Spleen (tissue), 11 donors: ENCODE measurements around the gene KLHL18. TPM values are rescaled to one million over a fixed set of nuclear protein-coding genes. Genes with fewer than 3 reads are reported as not detected.

Source experiments
- DNase-seq: peaks from one replicate; pipeline ENCODE4 v3.0.0-alpha.2; 2020
- H3K27ac ChIP-seq, 8 donors: fragments of 200-600 bp; sonication (generic) in 7 of 8; 1 replicate in 4 of 8; 2 replicates in 4 of 8; pipeline versions ENCODE4 v1.5.0 to v1.8.0; 2016 to 2021; ENCODE audit warnings: inconsistent platforms in 4 of 8, mild to moderate bottlenecking in 4 of 8, moderate library complexity in 1 of 8
- H3K27me3 ChIP-seq, 7 donors: fragments of 200-600 bp; sonication (generic) in 6 of 7; replicated peaks in 1 of 7; 1 replicate in 4 of 7; 2 replicates in 3 of 7; pipeline versions ENCODE4 v1.5.0 to v1.8.0; 2016 to 2021; ENCODE audit warnings: inconsistent platforms in 3 of 7, mild to moderate bottlenecking in 1 of 7
- H3K36me3 ChIP-seq, 6 donors: fragments of 200-600 bp; sonication (generic) in 5 of 6; 1 replicate in 4 of 6; 2 replicates in 2 of 6; pipeline versions ENCODE4 v1.5.0 to v1.8.0; 2016 to 2021; ENCODE audit warnings: inconsistent platforms in 2 of 6
- H3K4me1 ChIP-seq, 6 donors: fragments of 200-600 bp; sonication (generic) in 5 of 6; 1 replicate in 3 of 6; 2 replicates in 3 of 6; pipeline versions ENCODE4 v1.5.0 to v1.8.0; 2016 to 2021; ENCODE audit warnings: inconsistent platforms in 3 of 6
- H3K4me3 ChIP-seq, 8 donors: fragments of 200-600 bp; sonication (generic) in 7 of 8; 1 replicate in 4 of 8; 2 replicates in 4 of 8; pipeline versions ENCODE4 v1.5.0 to v1.8.0; 2016 to 2021; ENCODE audit warnings: inconsistent platforms in 4 of 8, mild to moderate bottlenecking in 4 of 8, moderate library complexity in 2 of 8
- H3K9me3 ChIP-seq, 8 donors: fragments of 200-600 bp; sonication (generic) in 7 of 8; 1 replicate in 4 of 8; 2 replicates in 4 of 8; pipeline versions ENCODE4 v1.5.0 to v1.8.0; 2016 to 2021; ENCODE audit warnings: inconsistent platforms in 4 of 8
- POLR2A ChIP-seq, 3 donors: fragments of 450-650 bp; IDR thresholded peaks; one replicate each; pipeline ENCODE4 v1.5.1; 2017; ENCODE audit warnings: antibody characterized with exemption in 3 of 3, mild to moderate bottlenecking in 1 of 3
- POLR2AphosphoS5 ChIP-seq, 3 donors: sonication (generic); formaldehyde crosslinking; IDR thresholded peaks; one replicate each; pipeline ENCODE4 v1.5.1; 2017; ENCODE audit warnings: antibody characterized with exemption in 3 of 3
- WGBS, 5 donors: extraction: QIAGEN DNeasy Blood & Tissue Kit in 3 of 5; methylation state at CpG; one replicate each; pipeline versions ENCODE4 v1.1.5 to v1.1.7; 2013 to 2018; 5-methylcytosine and 5-hydroxymethylcytosine counted together
- intact Hi-C: fragments of 100-400 bp; cut with DNase I; formaldehyde crosslinking; loops from one replicate; pipeline ENCODE4 v1.15.0; 2023; ENCODE audit warnings: low total_unique reads
- polyA plus RNA-seq, 3 donors: library from polyadenylated mRNA; stranded (reverse); fragments of 200-250 nt; gene quantifications; one replicate each; pipeline ENCODE4 v1.2.1, GENCODE V29; 2013
- total RNA-seq, 7 donors: library from RNA; depleted of rRNA in 3 of 7; stranded (reverse); fragments of >200 nt in 3 of 7; fragmentation: NEBNext Ultra II Directional in 4 of 7; extraction: Animal tissue kit (Norgen Biotek cat#: 25700) in 4 of 7; gene quantifications; one replicate each; pipeline versions ENCODE4 v1.1.0 to v1.2.1, GENCODE V29; 2016 to 2021
- TF ChIP-seq, protein P1 (sequence below), 11 experiments: fragments of 200-600 bp in 7 of 11; fragments of 450-650 bp in 4 of 11; sonication (generic) in 4 of 11; IDR thresholded peaks in 8 of 11; conservative IDR thresholded peaks in 3 of 11; 1 replicate in 7 of 11; 2 replicates in 4 of 11; pipeline versions ENCODE4 v1.4.0 to v1.8.0; 2016 to 2021; ENCODE audit warnings: antibody characterized with exemption in 11 of 11, inconsistent platforms in 4 of 11, mild to moderate bottlenecking in 1 of 11
- donor health status: healthy with polysubstance abuse.
- donor health status: DM: no; HTN: no; CAD: no; lungs with moderate emphysema.
- donor health status: DM: no; HTN: no; CAD: no.
- donor health status: Bipolar disorder and iron deficiency.
- donor health status: healthy.
- donor health status: DM: no; HTN: no; CAD: no.
- donor health status: DM: yes; HTN: yes; CAD: no.

KLHL18 gene
- total and polyA plus RNA-seq, 10 donors = 19.2 to 44.6 (median 29.7) TPM

DNA sequence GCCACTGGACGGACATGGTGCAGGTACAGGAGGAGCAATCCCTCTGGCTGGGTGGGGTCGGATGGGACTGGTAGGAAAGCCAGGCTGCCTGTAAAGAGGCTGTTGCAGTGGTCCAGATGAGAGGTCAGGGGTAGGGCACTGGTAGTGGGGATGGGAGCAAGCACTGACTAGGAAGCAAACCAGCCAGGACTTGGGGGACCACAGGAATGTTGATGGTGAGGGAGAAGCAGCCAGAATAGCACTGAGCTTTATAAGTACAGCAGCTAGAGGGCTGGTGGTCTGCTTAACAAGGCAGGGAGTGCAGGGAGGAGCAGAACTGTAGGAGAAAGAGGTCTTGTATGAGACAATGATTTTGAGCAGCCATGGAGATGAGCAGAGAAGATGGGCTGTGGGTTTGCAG is 59.4 kb downstream of the KLHL18 start:
- H3K27ac ChIP-seq = no peak overlapping the region
- H3K9me3 ChIP-seq = no peaks in the 10 kb centered on the region
- H3K4me3 ChIP-seq = no peak overlapping the region
- intact Hi-C loops = no loop called here
- H3K36me3 ChIP-seq = peaks cover 3 to 94% (median 68%) of the 10 kb centered on the region in 6 donors
- WGBS, 5 donors = 94 to 100% (median 96%) methylated on average over 2 of the region's 2 CpGs
- H3K27me3 ChIP-seq = no peaks in the 10 kb centered on the region
- no peak for DNase-seq
- H3K4me1 ChIP-seq = peaks cover 6 to 19% (median 15%) of the 10 kb centered on the region in 6 donors
- TF ChIP-seq POLR2AphosphoS5 (IDR thresholded peaks at IDR 0.05) (no peak), POLR2A (IDR thresholded peaks at IDR 0.05) (no peak)
- TF ChIP-seq, protein P1, sequence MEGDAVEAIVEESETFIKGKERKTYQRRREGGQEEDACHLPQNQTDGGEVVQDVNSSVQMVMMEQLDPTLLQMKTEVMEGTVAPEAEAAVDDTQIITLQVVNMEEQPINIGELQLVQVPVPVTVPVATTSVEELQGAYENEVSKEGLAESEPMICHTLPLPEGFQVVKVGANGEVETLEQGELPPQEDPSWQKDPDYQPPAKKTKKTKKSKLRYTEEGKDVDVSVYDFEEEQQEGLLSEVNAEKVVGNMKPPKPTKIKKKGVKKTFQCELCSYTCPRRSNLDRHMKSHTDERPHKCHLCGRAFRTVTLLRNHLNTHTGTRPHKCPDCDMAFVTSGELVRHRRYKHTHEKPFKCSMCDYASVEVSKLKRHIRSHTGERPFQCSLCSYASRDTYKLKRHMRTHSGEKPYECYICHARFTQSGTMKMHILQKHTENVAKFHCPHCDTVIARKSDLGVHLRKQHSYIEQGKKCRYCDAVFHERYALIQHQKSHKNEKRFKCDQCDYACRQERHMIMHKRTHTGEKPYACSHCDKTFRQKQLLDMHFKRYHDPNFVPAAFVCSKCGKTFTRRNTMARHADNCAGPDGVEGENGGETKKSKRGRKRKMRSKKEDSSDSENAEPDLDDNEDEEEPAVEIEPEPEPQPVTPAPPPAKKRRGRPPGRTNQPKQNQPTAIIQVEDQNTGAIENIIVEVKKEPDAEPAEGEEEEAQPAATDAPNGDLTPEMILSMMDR (IDR thresholded peaks at IDR 0.05 in 8 of 11, conservative IDR thresholded peaks at IDR 0.05 in 3 of 11) = no peak

DNA sequence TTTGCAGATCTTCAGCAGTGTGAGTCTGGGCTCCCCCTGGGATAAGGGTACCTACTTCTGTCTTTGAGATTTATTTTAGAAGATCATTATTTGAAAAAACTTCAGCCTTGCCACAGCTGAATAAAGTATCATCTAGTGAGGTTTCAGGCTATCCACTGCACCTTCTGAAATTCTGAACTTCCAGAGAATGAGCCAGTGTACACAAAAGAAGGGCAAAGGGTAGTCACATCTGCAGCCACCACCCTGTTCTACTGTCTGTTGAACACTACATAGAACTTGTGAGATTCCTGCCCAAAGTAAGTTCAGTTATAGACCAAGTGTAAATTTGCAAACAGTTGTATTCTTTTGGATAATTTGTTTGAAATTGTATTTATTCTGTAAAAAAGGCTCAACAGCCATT is 60.1 kb downstream of the KLHL18 start:
- no peaks in the 10 kb centered on the region for H3K9me3 ChIP-seq
- peaks cover 6 to 25% (median 18%) of the 10 kb centered on the region in 6 donors for H3K4me1 ChIP-seq
- intact Hi-C loops = no loop called here
- H3K4me3 ChIP-seq = no peak overlapping the region
- no peak for DNase-seq
- TF ChIP-seq POLR2AphosphoS5 (IDR thresholded peaks at IDR 0.05) (no peak), POLR2A (IDR thresholded peaks at IDR 0.05) (no peak)
- TF ChIP-seq, protein P1 (IDR thresholded peaks at IDR 0.05 in 8 of 11, conservative IDR thresholded peaks at IDR 0.05 in 3 of 11) = no peak
- no peak overlapping the region for H3K27ac ChIP-seq
- H3K27me3 ChIP-seq = no peaks in the 10 kb centered on the region
- H3K36me3 ChIP-seq = peaks cover 0 to 88% (median 62%) of the 10 kb centered on the region in 6 donors

DNA sequence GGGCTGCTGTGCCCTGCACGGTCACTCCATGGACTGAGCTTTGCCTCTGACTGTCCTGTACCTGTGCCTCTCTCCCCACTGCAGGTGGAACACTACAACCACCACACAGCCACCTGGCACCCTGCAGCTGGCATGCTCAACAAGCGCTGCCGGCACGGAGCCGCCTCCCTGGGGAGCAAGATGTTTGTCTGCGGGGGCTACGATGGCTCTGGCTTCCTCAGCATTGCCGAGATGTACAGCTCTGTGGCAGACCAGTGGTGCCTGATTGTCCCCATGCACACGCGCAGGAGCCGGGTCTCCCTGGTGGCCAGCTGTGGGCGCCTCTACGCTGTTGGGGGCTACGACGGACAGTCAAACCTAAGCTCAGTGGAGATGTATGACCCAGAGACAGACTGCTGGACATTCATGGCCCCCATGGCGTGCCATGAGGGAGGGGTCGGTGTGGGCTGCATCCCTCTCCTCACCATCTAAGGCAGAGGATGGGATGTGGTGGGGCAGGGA is 60.8 kb downstream of the KLHL18 start:
- TF ChIP-seq, protein P1 (IDR thresholded peaks at IDR 0.05 in 8 of 11, conservative IDR thresholded peaks at IDR 0.05 in 3 of 11) = no peak
- TF ChIP-seq POLR2A (IDR thresholded peaks at IDR 0.05) = no peak
- no peak for TF ChIP-seq POLR2AphosphoS5 (IDR thresholded peaks at IDR 0.05)
- WGBS, 5 donors = 96 to 99% (median 98%) methylated on average over 12 to 17 of the region's 17 CpGs
- Histone ChIP-seq H3K4me3 (no peak overlapping the region), H3K27ac (no peak overlapping the region), H3K36me3 (peaks cover 0 to 81% (median 57%) of the 10 kb centered on the region in 6 donors), H3K4me1 (peaks cover 6 to 25% (median 18%) of the 10 kb centered on the region in 6 donors), H3K27me3 (no peaks in the 10 kb centered on the region), H3K9me3 (no peaks in the 10 kb centered on the region)
- no peak for DNase-seq
- intact Hi-C loops = no loop called here

DNA sequence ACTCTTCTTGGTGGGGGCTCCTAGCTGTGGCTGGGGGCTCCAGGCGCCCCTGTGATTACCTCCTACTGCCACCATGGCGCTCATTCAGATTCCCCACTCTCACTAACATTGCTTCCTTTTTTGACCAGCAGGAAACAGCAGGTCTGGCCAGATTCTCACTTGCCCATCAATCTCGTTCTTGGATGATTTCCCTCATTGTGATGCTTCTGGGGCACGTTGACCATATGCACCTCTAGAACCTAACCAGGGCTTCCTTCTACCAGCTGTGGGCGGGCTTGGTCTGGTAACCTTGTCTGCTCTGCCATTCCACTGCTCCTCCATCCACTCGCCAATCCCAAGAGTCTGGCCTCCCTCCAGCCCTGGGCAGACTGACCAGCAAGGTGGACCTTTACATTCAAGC is 62.2 kb downstream of the KLHL18 start:
- Histone ChIP-seq H3K36me3 (peaks cover 0 to 66% (median 44%) of the 10 kb centered on the region in 6 donors), H3K4me3 (no peak overlapping the region), H3K27ac (no peak overlapping the region), H3K4me1 (peaks cover 6 to 25% (median 18%) of the 10 kb centered on the region in 6 donors), H3K9me3 (no peaks in the 10 kb centered on the region), H3K27me3 (no peaks in the 10 kb centered on the region)
- TF ChIP-seq POLR2AphosphoS5 (IDR thresholded peaks at IDR 0.05) (no peak), POLR2A (IDR thresholded peaks at IDR 0.05) (no peak)
- TF ChIP-seq, protein P1 (IDR thresholded peaks at IDR 0.05 in 8 of 11, conservative IDR thresholded peaks at IDR 0.05 in 3 of 11) = no peak
- WGBS, 5 donors = 64 to 76% (median 66%) methylated on average over 6 of the region's 6 CpGs
- intact Hi-C loops = no loop called here
- no peak for DNase-seq
